Calu3 (cell line): ENCODE results near the gene DLGAP4. TPM values are rescaled to one million over a fixed set of nuclear protein-coding genes. Genes with fewer than 3 reads are reported as not detected.

Source experiments
- BruUV-seq: library from RNA; stranded (reverse); fragments of 400-500 nt; replicated peaks from 2 replicates; lab custom pipeline; 2021; lab: Mats Ljungman, UMichigan
- CTCF ChIA-PET: fragments of 300-600 bp; sonication (Branson Sonifier 250); formaldehyde crosslinking; loops from one replicate; lab custom pipeline; 2022; ENCODE audit warnings: antibody characterized with exemption; lab: Charles Lee
- DNase-seq: peaks from one replicate; pipeline ENCODE4 v3.0.0; 2022
- H3K27ac Mint-ChIP-seq: one replicate; pipeline ENCODE4 v1.8.0; 2022; ENCODE audit warnings: mixed read lengths; ENCODE audit not compliant: unreplicated experiment
- H3K27me3 Mint-ChIP-seq: one replicate; pipeline ENCODE4 v1.8.0; 2022; ENCODE audit warnings: mixed read lengths; ENCODE audit not compliant: unreplicated experiment
- H3K36me3 Mint-ChIP-seq: one replicate; pipeline ENCODE4 v1.8.0; 2022; ENCODE audit warnings: mild to moderate bottlenecking, moderate library complexity, mixed read lengths; ENCODE audit not compliant: insufficient read depth, unreplicated experiment
- H3K4me1 Mint-ChIP-seq: one replicate; pipeline ENCODE4 v1.8.0; 2022; ENCODE audit warnings: mild to moderate bottlenecking, low read depth, mixed read lengths; ENCODE audit not compliant: unreplicated experiment
- H3K4me3 Mint-ChIP-seq: one replicate; pipeline ENCODE4 v1.8.0; 2022; ENCODE audit warnings: mild to moderate bottlenecking, low read depth, moderate library complexity, mixed read lengths; ENCODE audit not compliant: unreplicated experiment
- H3K9me3 Mint-ChIP-seq: one replicate; pipeline ENCODE4 v1.8.0; 2022; ENCODE audit warnings: low read depth, mixed read lengths; ENCODE audit not compliant: unreplicated experiment
- CTCF ChIP-seq: fragments of 200-600 bp; IDR thresholded peaks from one replicate; pipeline ENCODE4 v1.8.0; 2022; ENCODE audit warnings: antibody characterized with exemption; ENCODE audit not compliant: unreplicated experiment
- intact Hi-C: fragments of 100-400 bp; cut with micrococcal nuclease; formaldehyde crosslinking; loops from one replicate; pipeline ENCODE4 v1.10.0; 2022; ENCODE audit not compliant: unreplicated experiment
- total RNA-seq: library from RNA; stranded (reverse); gene quantifications from 2 replicates; pipeline ENCODE4 v1.2.3, GENCODE V29; 2022

Gene DLGAP4
- total RNA-seq, 1 experiment from 2014 or later = 66.4 TPM

- H3K4me1 Mint-ChIP-seq = no peaks in the 10 kb centered on the region
- intact Hi-C loops = no loop called here
- H3K27ac Mint-ChIP-seq = no peak overlapping the region
- peaks cover 90% of the 10 kb centered on the region for H3K27me3 Mint-ChIP-seq
- no peaks in the 10 kb centered on the region for H3K36me3 Mint-ChIP-seq
- no TSS peak for BruUV-seq
- CTCF ChIA-PET = no interaction called here
- peak overlapping the region; percentile 5 for H3K4me3 Mint-ChIP-seq
- TF ChIP-seq CTCF = no peak
- no peaks in the 10 kb centered on the region for H3K9me3 Mint-ChIP-seq
- DNase-seq = no peak
Measured at GRCh38 chr20:36304786-36305495, 1.2 kb upstream of the DLGAP4 start.

DNA sequence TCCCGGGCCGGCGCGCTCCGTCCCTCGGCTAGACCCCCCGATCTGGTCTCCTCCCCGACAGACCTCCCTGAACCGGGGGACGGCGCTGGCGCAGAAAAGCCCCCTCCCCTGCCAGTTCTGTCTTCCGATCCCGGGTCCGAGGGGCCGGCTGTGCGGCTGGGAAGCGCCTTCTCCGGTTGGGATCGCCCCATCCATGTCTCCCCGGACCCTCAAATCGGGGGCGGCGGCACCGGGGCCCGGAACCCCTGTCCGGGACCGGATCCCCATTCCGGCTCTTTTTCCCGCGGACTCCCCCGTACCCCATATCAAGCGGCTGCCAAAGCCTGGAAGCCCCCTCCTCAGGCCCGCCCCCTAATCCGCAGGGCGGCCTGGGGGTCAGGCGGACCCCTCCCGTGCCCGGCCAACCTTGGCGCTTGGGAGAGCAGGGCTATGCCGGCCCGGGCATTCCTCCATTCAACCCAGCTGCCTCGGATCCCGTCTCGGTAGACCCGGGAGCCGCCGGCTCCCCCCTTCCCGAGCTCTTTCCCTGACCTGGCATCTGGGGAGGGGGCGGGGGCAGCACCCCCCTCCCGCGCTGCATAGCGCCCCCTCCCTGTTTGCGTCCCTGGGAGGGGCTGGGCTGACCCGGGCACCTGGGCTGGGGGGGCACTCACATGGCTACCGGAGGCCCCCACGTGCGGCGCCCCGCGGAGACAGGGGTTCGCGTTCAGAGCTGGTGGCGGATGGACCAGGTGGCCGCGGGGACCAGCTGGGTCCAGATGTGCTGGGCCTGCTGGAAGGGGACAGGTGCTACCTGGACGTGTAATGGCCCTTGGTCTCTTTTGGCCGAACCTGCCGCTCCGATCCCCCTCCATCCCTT, 643 bp downstream of the DLGAP4 start:
- Mint-ChIP-seq H3K27me3 (peaks cover 90% of the 10 kb centered on the region), H3K4me1 (no peaks in the 10 kb centered on the region)
- CTCF ChIA-PET = no interaction called here

GRCh38 chr20:36307412-36308325, 1.5 kb downstream of the DLGAP4 start:
- H3K36me3 Mint-ChIP-seq = no peaks in the 10 kb centered on the region
- no peaks in the 10 kb centered on the region for H3K9me3 Mint-ChIP-seq
- no peak for DNase-seq
- peaks cover 90% of the 10 kb centered on the region for H3K27me3 Mint-ChIP-seq
- no peak overlapping the region for H3K4me3 Mint-ChIP-seq
- BruUV-seq = no TSS peak
- H3K27ac Mint-ChIP-seq = no peak overlapping the region
- CTCF ChIA-PET = no interaction called here
- TF ChIP-seq CTCF = no peak
- intact Hi-C loops = no loop called here
- no peaks in the 10 kb centered on the region for H3K4me1 Mint-ChIP-seq

More for the DNA sequence above, 643 bp downstream of the DLGAP4 start:
- no peaks in the 10 kb centered on the region for H3K36me3 Mint-ChIP-seq
- peak; percentile 13 for TF ChIP-seq CTCF
- H3K9me3 Mint-ChIP-seq = no peaks in the 10 kb centered on the region
- no peak for DNase-seq
- intact Hi-C loops = no loop called here
- peak overlapping the region; percentile 50 for H3K4me3 Mint-ChIP-seq
- no TSS peak for BruUV-seq
- no peak overlapping the region for H3K27ac Mint-ChIP-seq

GRCh38 chr20:36308353-36308752, 2.2 kb downstream of the DLGAP4 start:
- Mint-ChIP-seq H3K27me3 (peaks cover 90% of the 10 kb centered on the region), H3K4me1 (no peaks in the 10 kb centered on the region), H3K4me3 (no peak overlapping the region), H3K36me3 (no peaks in the 10 kb centered on the region), H3K27ac (no peak overlapping the region), H3K9me3 (no peaks in the 10 kb centered on the region)
- no peak for DNase-seq
- TF ChIP-seq CTCF = no peak
- BruUV-seq = no TSS peak
- CTCF ChIA-PET = no interaction called here
- intact Hi-C loops = no loop called here
